Activated CD4-positive, alpha-beta T cell treated with anti-CD3 and anti-CD28 coated beads, Interleukin-2, Interleukin-6, amounts not matched to agents 100 ng/mL and 50 ng/mL, durations not matched to agents 16 hours and 8 hours (primary cell): Measurements from ENCODE around the gene VPS18.

Source experiments
- DNase-seq: peaks from one replicate; pipeline ENCODE4 v3.0.0-alpha.2; 2020

The VPS18 gene

GRCh38 chr15:40923551-40923950, 29.3 kb downstream of the VPS18 start:
- no peak for DNase-seq

GRCh38 chr15:40925495-40925862, 31.2 kb downstream of the VPS18 start:
- no peak for DNase-seq

- DNase-seq = no peak
Measured at GRCh38 chr15:40925863-40926658, 31.8 kb downstream of the VPS18 start.

- no peak for DNase-seq
Measured at GRCh38 chr15:40926659-40927494, 32.6 kb downstream of the VPS18 start.

GRCh38 chr15:40927495-40927872, 33.2 kb downstream of the VPS18 start:
- no peak for DNase-seq

GRCh38 chr15:40927873-40928806, 33.9 kb downstream of the VPS18 start:
- no peak for DNase-seq

GRCh38 chr15:40928821-40929659, 34.8 kb downstream of the VPS18 start, which contains the start of gene DLL4:
DLL4 (plus strand) TSS chr15:40929340; CDS start chr15:40929669, 329 bp downstream.
- DNase-seq = peak; percentile 43

- DNase-seq = no peak
Measured at GRCh38 chr15:40929660-40930429, 35.6 kb downstream of the VPS18 start.

GRCh38 chr15:40930430-40931299, 36.4 kb downstream of the VPS18 start:
- peak; percentile 75 for DNase-seq

GRCh38 chr15:40931300-40932142, 37.3 kb downstream of the VPS18 start:
- no peak for DNase-seq

GRCh38 chr15:40932156-40932555, 37.9 kb downstream of the VPS18 start:
- no peak for DNase-seq

GRCh38 chr15:40932649-40933516, 38.6 kb downstream of the VPS18 start:
- DNase-seq = no peak

GRCh38 chr15:40933517-40933902, 39.3 kb downstream of the VPS18 start:
- no peak for DNase-seq

- no peak for DNase-seq
Measured at GRCh38 chr15:40934457-40934856, 40.2 kb downstream of the VPS18 start.

- no peak for DNase-seq
Measured at GRCh38 chr15:40936234-40936708, 42.0 kb downstream of the VPS18 start.

- no peak for DNase-seq
Measured at GRCh38 chr15:40936709-40937666, 42.7 kb downstream of the VPS18 start.
